ENCODE results near the gene CCNA2.

The CCNA2 gene

GRCh38 chr4:121776610-121777401, 46.9 kb downstream of the CCNA2 start:
- Histone ChIP-seq H3K4me3 (ENCODE audit: insufficient read length, low read depth) (no peak overlapping the region), H3K9ac (ENCODE audit: insufficient read length, low read depth) (no peak overlapping the region), H3K27me3 (ENCODE audit: insufficient read depth, insufficient read length) (no peaks in the 10 kb centered on the region), H3K36me3 (ENCODE audit: insufficient read depth, insufficient read length, low read length) (no peaks in the 10 kb centered on the region), H3K9me3 (ENCODE audit: insufficient read depth, low read length) (no peaks in the 10 kb centered on the region), H3K4me1 (ENCODE audit: insufficient read depth, insufficient read length) (peaks cover 3% of the 10 kb centered on the region)
- DNase-seq (ENCODE audit: low read depth, low spot score): no peak
- no peak for TF ChIP-seq ZNF274 (IDR thresholded peaks at IDR 0.05; ENCODE audit: low read depth, low read length)

GRCh38 chr4:121773883-121774282, 49.8 kb downstream of the CCNA2 start:
- Histone ChIP-seq H3K36me3 (ENCODE audit: insufficient read depth, insufficient read length, low read length) (no peaks in the 10 kb centered on the region), H3K9ac (ENCODE audit: insufficient read length, low read depth) (no peak overlapping the region), H3K27me3 (ENCODE audit: insufficient read depth, insufficient read length) (peaks cover 3% of the 10 kb centered on the region), H3K4me1 (ENCODE audit: insufficient read depth, insufficient read length) (peaks cover 3% of the 10 kb centered on the region), H3K4me3 (ENCODE audit: insufficient read length, low read depth) (no peak overlapping the region), H3K9me3 (ENCODE audit: insufficient read depth, low read length) (no peaks in the 10 kb centered on the region)
- DNase-seq (ENCODE audit: low read depth, low spot score): no peak
- TF ChIP-seq SUZ12 (IDR thresholded peaks at IDR 0.05; ENCODE audit: extremely low read depth, insufficient read depth, insufficient read length): no peak
- TF ChIP-seq YY1 (IDR thresholded peaks at IDR 0.05; ENCODE audit: insufficient read depth, insufficient read length): no peak
- no peak for TF ChIP-seq ZNF274 (IDR thresholded peaks at IDR 0.05; ENCODE audit: low read depth, low read length)

GRCh38 chr4:121771869-121772268, 51.8 kb downstream of the CCNA2 start:
- H3K4me3 ChIP-seq (ENCODE audit: insufficient read length, low read depth): no peak overlapping the region
- TF ChIP-seq SUZ12 (IDR thresholded peaks at IDR 0.05; ENCODE audit: extremely low read depth, insufficient read depth, insufficient read length) (no peak), YY1 (IDR thresholded peaks at IDR 0.05; ENCODE audit: insufficient read depth, insufficient read length) (no peak), ZNF274 (IDR thresholded peaks at IDR 0.05; ENCODE audit: low read depth, low read length) (no peak)
- peaks cover 12% of the 10 kb centered on the region for H3K27me3 ChIP-seq (ENCODE audit: insufficient read depth, insufficient read length)
- DNase-seq (ENCODE audit: low read depth, low spot score): no peak
- no peak overlapping the region for H3K9ac ChIP-seq (ENCODE audit: insufficient read length, low read depth)
- H3K36me3 ChIP-seq (ENCODE audit: insufficient read depth, insufficient read length, low read length): no peaks in the 10 kb centered on the region
- H3K4me1 ChIP-seq (ENCODE audit: insufficient read depth, insufficient read length): peaks cover 3% of the 10 kb centered on the region
- no peaks in the 10 kb centered on the region for H3K9me3 ChIP-seq (ENCODE audit: insufficient read depth, low read length)

GRCh38 chr4:121769341-121769740, 54.3 kb downstream of the CCNA2 start:
- Histone ChIP-seq H3K27me3 (ENCODE audit: insufficient read depth, insufficient read length) (peaks cover 37% of the 10 kb centered on the region), H3K36me3 (ENCODE audit: insufficient read depth, insufficient read length, low read length) (no peaks in the 10 kb centered on the region), H3K9me3 (ENCODE audit: insufficient read depth, low read length) (no peaks in the 10 kb centered on the region), H3K4me3 (ENCODE audit: insufficient read length, low read depth) (no peak overlapping the region), H3K4me1 (ENCODE audit: insufficient read depth, insufficient read length) (peaks cover 6% of the 10 kb centered on the region), H3K9ac (ENCODE audit: insufficient read length, low read depth) (no peak overlapping the region)
- DNase-seq (ENCODE audit: low read depth, low spot score): no peak
- no peak for TF ChIP-seq YY1 (IDR thresholded peaks at IDR 0.05; ENCODE audit: insufficient read depth, insufficient read length)
- TF ChIP-seq ZNF274 (IDR thresholded peaks at IDR 0.05; ENCODE audit: low read depth, low read length): no peak
- TF ChIP-seq SUZ12 (IDR thresholded peaks at IDR 0.05; ENCODE audit: extremely low read depth, insufficient read depth, insufficient read length): no peak

GRCh38 chr4:121767166-121767565, 56.5 kb downstream of the CCNA2 start:
- Histone ChIP-seq H3K36me3 (ENCODE audit: insufficient read depth, insufficient read length, low read length) (no peaks in the 10 kb centered on the region), H3K9ac (ENCODE audit: insufficient read length, low read depth) (no peak overlapping the region), H3K27me3 (ENCODE audit: insufficient read depth, insufficient read length) (peaks cover 59% of the 10 kb centered on the region), H3K4me1 (ENCODE audit: insufficient read depth, insufficient read length) (peaks cover 3% of the 10 kb centered on the region), H3K9me3 (ENCODE audit: insufficient read depth, low read length) (no peaks in the 10 kb centered on the region), H3K4me3 (ENCODE audit: insufficient read length, low read depth) (no peak overlapping the region)
- no peak for DNase-seq (ENCODE audit: low read depth, low spot score)
- no peak for TF ChIP-seq ZNF274 (IDR thresholded peaks at IDR 0.05; ENCODE audit: low read depth, low read length)
- TF ChIP-seq SUZ12 (IDR thresholded peaks at IDR 0.05; ENCODE audit: extremely low read depth, insufficient read depth, insufficient read length): no peak
- no peak for TF ChIP-seq YY1 (IDR thresholded peaks at IDR 0.05; ENCODE audit: insufficient read depth, insufficient read length)
